ENCODE data around the gene MMS22L. TPM values are rescaled to one million over a fixed set of nuclear protein-coding genes. Genes with fewer than 3 reads are reported as not detected.

MMS22L gene, protein sequence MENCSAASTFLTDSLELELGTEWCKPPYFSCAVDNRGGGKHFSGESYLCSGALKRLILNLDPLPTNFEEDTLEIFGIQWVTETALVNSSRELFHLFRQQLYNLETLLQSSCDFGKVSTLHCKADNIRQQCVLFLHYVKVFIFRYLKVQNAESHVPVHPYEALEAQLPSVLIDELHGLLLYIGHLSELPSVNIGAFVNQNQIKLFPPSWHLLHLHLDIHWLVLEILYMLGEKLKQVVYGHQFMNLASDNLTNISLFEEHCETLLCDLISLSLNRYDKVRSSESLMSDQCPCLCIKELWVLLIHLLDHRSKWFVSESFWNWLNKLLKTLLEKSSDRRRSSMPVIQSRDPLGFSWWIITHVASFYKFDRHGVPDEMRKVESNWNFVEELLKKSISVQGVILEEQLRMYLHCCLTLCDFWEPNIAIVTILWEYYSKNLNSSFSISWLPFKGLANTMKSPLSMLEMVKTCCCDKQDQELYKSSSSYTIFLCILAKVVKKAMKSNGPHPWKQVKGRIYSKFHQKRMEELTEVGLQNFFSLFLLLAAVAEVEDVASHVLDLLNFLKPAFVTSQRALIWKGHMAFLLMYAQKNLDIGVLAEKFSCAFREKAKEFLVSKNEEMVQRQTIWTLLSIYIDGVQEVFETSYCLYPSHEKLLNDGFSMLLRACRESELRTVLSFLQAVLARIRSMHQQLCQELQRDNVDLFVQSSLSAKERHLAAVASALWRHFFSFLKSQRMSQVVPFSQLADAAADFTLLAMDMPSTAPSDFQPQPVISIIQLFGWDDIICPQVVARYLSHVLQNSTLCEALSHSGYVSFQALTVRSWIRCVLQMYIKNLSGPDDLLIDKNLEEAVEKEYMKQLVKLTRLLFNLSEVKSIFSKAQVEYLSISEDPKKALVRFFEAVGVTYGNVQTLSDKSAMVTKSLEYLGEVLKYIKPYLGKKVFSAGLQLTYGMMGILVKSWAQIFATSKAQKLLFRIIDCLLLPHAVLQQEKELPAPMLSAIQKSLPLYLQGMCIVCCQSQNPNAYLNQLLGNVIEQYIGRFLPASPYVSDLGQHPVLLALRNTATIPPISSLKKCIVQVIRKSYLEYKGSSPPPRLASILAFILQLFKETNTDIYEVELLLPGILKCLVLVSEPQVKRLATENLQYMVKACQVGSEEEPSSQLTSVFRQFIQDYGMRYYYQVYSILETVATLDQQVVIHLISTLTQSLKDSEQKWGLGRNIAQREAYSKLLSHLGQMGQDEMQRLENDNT
- 8.8 TPM for total RNA-seq

DNA sequence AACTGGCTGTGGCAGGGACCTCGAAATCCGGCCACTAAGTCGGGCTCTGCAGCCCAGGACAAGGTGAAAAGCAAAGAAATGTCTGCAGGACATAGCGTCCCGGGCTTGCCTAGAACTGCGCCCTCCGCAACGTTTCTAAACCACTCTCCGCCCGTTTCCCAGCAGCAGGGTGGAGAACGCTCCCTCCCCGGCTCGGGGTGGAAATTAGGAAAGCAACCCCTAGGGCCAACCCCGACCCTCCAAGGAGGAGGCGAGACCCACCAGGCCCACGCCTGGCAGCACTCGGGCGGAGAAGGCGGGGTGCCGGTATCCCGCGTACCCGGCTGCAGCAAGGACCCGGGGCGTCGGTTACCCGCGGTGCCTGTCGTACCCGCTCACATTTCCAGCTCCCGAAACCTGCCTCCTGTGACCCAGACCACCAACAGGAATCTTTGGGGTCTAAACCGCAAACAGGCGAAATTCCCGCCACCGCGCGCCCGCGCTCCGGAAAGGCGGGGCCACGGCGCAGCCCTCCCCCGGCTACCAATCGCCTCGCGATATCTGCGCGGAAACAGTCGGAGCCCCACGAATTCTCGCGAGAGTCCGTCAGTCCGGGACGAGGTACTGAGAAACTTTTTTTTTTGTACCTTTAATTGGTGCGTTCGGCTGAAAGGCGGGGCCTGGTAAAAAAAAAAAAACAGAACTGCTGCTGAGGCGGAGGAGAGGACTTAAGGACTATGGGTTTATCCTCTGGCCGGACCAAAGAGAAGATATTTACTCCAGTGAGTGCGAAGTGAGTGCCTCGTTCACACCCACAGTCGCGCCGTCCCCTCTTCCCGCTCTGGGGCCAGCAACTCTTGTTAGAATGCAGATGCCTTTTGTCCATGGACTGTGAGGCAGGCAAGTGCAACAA, at the start of gene MMS22L:
Gene MMS22L (minus strand): TSS at position 491 of the 892 bp plus-strand sequence. CDS start 739 bp downstream, outside the sequence.
- DNase-seq (ENCODE audit: low spot score) (peak; percentile 97), ATAC-seq (peak; percentile 99)
- intact Hi-C loops (cut with DNase I) = no loop called here

DNA sequence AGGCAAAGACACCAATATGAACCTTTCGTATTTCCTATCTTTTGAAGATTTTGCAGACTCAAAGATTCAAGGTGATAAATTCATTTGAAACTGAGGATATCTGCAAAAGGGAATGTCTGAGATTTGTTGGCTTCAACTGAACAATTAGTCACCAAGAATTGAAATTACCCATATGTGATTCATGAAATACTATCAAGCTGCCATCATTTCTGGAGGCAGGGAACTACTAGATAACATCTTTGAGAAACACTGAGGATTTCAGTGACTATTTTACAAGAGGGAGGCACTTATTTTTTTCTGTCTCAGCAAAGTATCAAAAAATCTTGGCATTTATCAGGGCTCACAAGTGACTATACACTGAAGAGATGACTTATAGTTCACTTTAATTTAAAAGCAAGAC, 39.8 kb upstream of the MMS22L start:
- ATAC-seq (no peak), DNase-seq (ENCODE audit: low spot score) (no peak)
- intact Hi-C loops (cut with DNase I) = no loop called here

DNA sequence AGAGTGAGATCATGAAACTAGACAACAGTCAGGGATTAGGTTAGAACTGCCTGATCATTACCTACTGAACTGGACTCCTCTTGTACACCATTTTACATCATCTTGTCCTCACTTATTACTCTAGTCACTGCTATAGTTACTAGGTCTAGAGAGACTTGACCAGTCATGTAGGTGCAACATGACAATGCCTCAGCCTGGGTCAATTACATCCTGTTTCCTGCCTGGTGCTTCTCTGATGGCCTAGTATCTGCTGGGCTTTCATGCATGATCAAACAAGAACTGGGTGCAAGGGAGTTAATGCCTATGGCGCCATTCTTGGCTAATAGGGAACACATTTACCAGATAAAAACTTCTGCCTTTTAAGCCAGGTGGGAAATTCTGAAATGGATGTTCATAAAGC, 39.2 kb upstream of the MMS22L start:
- intact Hi-C loops (cut with DNase I) = no loop called here
- DNase-seq (ENCODE audit: low spot score) = no peak
- no peak for ATAC-seq

DNA sequence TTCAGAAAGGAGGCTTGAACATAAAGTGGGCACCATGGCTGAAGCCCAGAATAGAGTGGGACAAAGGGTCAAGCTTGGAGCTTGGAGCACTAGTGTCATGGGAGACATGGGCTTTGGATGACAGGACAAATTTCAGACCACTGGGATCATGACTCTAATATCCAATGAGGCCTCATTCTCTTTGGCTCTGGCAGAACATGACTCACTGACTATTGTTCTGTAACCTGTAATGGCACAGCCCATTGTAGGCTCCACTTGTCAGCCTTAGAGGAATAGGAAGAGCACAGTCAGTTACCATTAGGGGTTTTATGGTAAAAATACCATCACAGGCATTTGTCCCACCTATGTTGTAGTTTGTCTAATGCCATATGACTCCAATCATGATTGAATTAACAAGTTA, 34.0 kb upstream of the MMS22L start:
- ATAC-seq (no peak), DNase-seq (ENCODE audit: low spot score) (no peak)
- intact Hi-C loops (cut with DNase I) = loop anchor here (5.0 kb wide), 1 partner anchor 1005 kb away; no protein-coding TSS in a partner anchor

DNA sequence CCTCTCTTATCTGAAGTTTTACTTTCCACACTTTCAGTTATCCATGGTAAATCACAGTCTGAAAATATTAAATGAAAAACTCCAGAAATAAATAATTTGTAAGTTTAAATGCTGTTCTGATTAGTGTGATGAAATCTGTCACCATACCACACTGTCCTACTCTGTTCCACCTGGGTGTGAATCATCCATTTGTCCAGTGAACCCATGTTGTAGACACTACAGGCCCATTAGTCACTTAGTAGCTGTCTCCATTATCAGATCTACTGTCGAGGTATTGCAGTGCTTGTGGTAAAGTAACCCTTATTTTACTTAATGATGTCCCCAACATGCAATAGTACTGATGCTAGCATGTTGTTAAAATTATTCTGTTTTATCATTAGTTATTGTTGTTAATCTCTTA, 29.2 kb upstream of the MMS22L start:
- DNase-seq (ENCODE audit: low spot score) (no peak), ATAC-seq (no peak)
- intact Hi-C loops (cut with DNase I) = no loop called here

DNA sequence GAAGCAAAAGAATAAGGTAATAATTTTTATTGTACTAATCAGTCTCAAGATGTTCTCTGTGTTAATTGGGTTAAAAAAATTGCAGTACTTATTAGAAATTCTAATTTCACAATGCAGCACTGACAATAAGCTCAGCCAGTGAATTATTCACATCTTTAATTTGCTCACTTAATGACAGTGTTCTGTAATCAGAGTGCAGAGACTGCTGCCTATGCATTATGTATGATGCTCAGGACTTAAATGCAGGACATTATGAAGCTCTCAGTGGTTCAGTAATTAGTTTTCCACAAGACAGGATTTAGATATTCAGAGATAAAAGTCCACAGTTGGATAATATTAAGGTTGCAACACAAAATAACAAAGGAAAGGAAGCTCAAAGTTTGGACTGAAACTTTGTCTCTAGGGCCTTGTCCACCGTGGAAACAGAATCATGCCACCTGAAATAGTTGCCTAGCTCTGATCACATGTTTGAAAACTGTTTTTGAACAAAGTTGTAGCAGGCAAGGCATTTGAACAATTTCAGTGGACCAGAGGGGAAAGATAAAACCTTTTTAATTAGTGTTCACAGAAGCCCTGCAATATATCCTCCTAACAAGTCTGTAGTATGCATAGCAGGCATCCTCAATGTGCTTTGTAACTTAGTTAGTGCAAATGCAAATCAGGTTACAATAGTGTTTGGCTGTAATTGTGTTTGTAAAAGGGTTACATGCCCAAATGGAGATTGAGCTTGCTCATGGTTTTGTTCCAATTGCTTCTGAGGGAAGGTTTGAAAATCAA, 23.7 kb upstream of the MMS22L start:
- intact Hi-C loops (cut with DNase I) = no loop called here
- ATAC-seq = no peak
- no peak for DNase-seq (ENCODE audit: low spot score)

DNA sequence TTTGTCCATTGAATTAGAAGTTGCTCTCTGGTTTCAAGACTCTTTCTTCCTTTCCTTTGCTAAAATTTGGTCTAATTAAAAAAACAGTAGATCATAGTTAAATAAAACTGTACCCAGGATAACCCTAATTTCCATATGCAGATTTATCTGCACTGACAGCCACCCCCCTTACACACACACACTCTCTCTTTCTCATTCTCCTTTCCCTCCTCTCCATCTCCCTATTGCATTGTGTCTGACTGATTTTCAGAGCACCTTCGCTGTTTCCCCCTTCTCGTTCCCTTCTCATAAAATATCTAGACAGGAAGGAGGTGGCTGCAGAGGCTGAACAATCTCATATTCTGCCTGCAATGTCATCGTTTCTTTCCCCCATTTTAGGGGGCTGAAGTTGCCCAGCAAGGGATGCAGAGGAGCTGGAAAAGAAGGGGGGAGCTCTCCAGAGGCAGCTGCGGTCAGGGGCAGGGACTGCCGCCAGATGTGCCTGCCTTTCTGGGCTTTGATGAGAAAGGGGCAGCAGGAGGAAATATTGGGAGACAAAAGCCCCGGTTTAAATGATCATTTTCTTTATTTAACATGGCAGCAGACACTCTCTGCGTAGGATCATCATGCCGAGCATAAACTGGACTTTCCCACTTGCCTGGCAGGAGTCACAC, 22.5 kb upstream of the MMS22L start:
- DNase-seq (ENCODE audit: low spot score) (no peak), ATAC-seq (no peak)
- intact Hi-C loops (cut with DNase I) = no loop called here

DNA sequence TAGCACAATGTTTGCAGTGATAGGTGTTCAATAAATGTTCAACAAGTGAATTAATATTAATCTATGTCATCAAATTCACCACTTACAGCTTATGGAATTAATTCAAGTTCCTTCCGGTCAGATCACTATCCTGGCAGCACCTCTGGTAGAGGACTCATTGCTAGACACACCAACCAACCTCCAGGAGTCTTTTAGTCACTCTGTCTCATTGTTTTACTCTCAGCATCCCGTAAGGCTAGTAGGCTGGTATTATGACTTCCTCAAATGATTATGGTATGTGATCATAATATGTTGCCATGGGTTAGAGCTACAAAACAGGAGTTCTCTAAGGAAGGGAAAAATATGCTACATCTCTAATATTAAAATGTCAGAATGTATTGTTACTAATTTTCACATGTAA, 21.7 kb upstream of the MMS22L start:
- no peak for ATAC-seq
- DNase-seq (ENCODE audit: low spot score) = no peak
- intact Hi-C loops (cut with DNase I) = no loop called here

DNA sequence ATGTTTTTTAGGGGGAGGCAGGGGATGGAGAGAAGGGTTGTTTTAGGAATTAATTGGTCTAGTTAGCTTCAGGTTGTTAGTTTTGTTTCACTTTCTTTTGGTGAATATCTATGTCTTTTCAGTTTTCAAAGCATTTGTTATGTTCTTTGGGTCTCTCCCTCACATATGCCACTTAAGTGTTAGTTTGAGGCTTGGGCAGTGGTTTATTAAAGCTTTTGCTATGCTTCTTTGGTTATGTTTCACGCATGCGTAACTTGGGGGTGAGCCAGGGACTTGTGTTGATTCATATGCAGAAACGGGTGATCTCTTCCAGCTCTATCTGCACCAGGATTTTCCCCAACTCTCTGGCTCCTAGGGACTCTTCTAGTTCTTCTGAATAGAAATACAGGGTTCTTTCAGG, 11.4 kb upstream of the MMS22L start:
- DNase-seq (ENCODE audit: low spot score) = no peak
- no peak for ATAC-seq
- intact Hi-C loops (cut with DNase I) = no loop called here

DNA sequence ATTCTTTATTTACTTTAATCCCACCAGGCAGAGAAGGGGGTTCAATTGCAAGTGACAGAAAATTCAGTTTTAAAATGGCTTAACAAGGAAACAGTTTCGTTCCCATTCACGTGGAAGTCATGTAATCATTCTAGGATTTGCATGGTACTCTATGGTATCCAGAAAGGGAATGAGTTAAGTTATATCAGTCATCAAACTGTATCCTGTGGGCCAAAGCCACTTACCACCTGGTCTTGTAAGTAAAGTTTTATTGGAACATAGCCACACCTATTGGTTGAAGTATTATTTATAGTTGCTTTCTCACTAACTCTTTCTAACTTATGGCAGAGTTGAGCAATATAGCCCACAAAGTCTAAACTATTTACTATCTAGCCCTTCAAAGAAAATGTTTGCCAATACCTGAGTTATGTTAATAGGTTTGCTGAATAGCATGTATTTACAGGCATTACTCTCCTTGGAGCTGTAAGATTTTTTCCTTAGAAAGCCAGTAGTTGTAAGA, 10.2 kb upstream of the MMS22L start:
- no peak for ATAC-seq
- no peak for DNase-seq (ENCODE audit: low spot score)
- intact Hi-C loops (cut with DNase I) = no loop called here

DNA sequence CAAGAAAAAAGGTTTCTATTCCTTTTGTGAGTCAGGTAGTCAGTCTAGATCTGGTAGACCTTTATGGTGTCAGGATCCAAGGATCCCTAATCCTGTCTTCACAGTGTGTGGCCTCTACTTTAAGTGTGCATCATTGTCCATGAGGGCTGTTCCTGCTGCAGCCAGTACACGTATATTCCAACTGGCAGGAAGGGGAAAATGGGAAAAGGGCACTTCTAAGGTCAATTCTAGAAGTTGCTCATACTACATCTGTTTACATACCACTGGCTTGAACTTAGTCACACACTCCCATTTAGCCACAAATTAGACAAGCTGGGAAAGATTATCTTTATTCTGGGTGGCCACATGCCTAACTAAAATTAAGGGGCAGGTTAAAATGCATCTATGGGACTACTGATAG, 9.7 kb upstream of the MMS22L start:
- ATAC-seq (no peak), DNase-seq (ENCODE audit: low spot score) (no peak)
- intact Hi-C loops (cut with DNase I) = no loop called here

DNA sequence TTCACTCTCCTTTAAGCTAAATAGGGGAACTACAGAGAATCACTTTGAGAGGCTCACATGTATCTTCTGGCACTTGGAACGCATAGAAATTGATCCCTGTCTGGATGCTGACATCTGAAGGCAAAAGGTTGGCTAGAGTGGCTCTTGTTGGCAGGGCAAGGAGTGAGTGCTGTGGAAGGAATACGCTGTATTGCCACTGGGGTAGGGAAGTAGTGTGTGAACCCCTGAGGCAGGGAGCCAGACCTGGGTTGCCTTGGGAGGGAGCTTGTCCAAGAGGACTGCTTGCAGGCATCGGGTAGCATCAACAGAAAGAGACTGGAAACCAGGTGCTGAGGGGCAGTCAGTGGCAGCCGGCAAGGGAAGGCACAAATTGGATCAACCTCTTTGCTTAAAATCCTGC, 8.9 kb upstream of the MMS22L start:
- intact Hi-C loops (cut with DNase I) = no loop called here
- no peak for DNase-seq (ENCODE audit: low spot score)
- no peak for ATAC-seq

DNA sequence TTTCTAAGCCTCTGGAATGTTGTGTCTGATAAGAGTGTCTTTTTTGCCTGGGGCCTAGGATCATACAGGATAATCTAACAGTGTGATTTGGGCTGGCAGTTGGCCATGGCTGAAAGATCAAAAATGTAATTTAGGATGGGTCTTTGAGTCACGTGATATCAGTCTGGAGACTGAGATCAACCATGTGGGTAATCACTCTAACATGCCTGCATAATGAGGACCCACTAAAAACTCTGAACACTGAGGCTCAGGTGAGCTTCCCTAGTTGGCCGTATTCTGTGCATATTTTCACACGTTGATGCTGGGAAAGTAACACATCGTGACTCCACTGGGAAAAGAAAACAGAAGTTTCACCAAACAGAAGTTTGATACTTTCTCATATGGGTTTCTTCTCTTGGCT, 6.3 kb upstream of the MMS22L start:
- ATAC-seq (no peak), DNase-seq (ENCODE audit: low spot score) (no peak)
- intact Hi-C loops (cut with DNase I) = no loop called here

DNA sequence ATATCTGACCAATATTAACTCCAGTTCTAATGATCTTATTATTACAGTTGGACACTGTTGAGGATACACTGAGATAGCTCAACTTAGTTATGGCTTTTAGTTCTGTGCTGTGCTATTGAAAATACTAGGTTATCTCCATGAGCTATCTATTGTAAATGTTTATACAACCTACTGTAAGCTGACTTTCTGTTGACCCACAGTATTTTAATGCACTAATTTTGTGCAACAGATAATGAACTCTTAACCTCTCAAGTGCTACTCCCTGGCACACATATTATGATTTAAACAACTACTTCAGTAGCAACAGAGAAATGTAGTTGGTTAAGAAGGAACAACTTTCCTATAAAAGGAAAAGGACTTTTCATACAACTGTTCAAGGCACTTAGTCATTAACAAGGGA, 5.2 kb upstream of the MMS22L start:
- ATAC-seq (no peak), DNase-seq (ENCODE audit: low spot score) (no peak)

DNA sequence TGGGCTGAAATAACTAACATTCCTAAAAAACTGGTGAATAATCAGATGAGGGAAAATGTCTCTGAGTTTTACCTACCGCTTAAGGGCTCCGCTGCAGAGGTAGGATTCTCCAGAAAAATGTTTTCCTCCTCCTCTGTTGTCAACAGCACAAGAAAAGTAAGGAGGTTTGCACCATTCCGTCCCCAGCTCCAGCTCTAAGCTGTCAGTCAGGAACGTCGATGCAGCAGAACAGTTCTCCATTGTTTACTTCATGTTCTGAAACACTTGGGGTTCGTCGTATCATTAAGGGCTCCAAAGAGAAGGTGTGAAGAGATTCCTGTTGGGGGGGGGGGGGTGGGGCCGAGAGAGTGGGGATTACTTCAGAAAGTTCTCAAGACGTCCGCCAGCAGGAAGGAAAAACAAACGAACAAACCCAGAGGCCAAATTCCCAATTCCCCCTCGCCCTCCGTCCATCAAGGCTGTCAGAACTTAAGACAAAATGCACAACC, 734 bp downstream of the MMS22L start:
- DNase-seq (ENCODE audit: low spot score) (no peak), ATAC-seq (no peak)
- intact Hi-C loops (cut with DNase I) = no loop called here

More for the DNA sequence above, 5.2 kb upstream of the MMS22L start:
- intact Hi-C loops (cut with DNase I) = no loop called here

DNA sequence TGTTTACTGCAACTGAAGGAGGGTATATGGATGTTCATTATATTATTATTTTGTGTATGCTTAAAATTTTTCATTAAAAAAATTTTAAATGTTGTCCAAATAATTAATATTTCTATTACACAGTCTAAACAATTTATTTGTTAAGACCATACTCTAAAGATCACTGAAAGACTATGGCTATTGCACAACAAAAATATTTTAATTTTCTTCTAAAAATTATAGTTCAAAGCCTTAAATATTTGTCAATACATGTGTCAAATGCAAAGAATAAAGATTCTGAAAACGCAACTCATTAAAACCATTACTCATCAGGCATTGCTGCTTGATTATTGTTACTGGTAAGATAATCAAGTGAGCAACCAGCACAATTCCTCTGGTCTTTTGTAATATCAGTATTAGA, 2.2 kb downstream of the MMS22L start:
- intact Hi-C loops (cut with DNase I) = no loop called here
- ATAC-seq (no peak), DNase-seq (ENCODE audit: low spot score) (no peak)

DNA sequence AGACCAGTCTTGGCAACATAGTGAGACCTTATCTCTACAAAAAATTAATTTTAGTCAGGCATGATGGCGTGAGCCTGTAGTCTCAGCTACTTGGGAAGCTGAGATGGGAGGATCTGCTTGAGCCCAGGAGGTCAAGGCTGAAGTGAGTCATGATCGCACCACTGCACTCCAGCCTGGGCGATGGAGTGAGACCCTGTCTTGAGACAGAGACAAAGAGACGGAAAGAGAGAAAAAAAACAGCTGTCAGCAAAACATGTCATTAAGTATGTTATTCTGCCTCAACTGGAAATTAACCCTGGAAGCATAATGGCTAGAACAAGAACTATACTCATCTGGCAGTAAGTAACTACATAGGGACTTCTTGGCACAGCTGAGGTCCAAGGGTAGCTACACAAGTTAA, 7.2 kb downstream of the MMS22L start:
- intact Hi-C loops (cut with DNase I) = no loop called here
- ATAC-seq = no peak
- DNase-seq (ENCODE audit: low spot score) = no peak

Measured in sciatic nerve (tissue), 2 donors.